Measurements from ENCODE around the gene HNRNPL. TPM values are rescaled to one million over a fixed set of nuclear protein-coding genes. Genes with fewer than 3 reads are reported as not detected.

Gene HNRNPL
- total and polyA plus RNA-seq, 9 of the 15 experiments (the other 6 are each of a cell fraction or from before 2014, with no cell fraction given): 39.5 to 610 (median 299) TPM

DNA sequence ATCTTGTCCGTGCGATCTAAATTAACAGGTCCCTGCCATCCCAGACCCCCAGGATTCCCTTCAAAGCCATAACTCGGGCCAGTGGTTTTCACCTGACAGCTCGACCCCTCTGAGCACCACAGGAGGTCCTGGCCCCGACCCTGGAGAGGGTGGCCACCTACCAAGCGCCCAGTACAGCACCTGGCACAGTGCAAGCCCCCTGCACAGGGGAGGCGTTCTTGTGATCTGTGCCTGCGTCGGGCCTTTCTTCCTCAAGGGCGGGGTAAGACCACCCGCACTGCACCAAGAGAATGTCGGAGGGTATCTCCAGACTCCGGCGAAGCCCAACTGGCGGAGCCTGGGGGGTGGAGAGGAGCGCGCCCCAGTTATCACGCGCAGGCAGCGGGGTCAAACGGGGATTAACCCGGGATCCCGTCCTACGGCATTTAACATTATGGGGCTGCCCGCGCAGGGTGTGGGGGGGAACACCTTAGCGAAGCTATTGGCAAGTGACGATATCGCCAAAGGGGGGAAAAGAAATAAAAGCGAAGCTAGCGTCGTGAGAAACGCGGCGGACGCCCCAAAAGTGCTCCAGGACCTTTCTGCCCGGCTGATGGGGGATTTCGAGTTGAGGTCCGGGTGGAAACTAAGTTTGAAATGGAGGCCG is 1.3 kb upstream of the HNRNPL start (continued):
- no peak for TF ChIP-seq CSDE1 (IDR thresholded peaks at IDR 0.05)
- 0 out of 2 replicates have a peak, but pooled peaks have one; percentile 42 for TF ChIP-seq ZNF766 (CRISPR knock-in tag; conservative IDR thresholded peaks at IDR 0.05)
- TF ChIP-seq HDAC1 (IDR thresholded peaks at IDR 0.05): 0 out of 4 replicates have a peak, but pooled peaks of 1 of the 2 experiments have one; percentile 20
- no peak for TF ChIP-seq GATAD2B (IDR thresholded peaks at IDR 0.05; ENCODE audit: borderline replicate concordance)
- no peak for TF ChIP-seq ETV6 (IDR thresholded peaks at IDR 0.05; ENCODE audit: borderline replicate concordance in 1 of 2, low read depth in 2 of 2, low read length in 1 of 2)
- TF ChIP-seq ETV6 (CRISPR knock-in tag; IDR thresholded peaks at IDR 0.05; ENCODE audit: borderline replicate concordance): peak; percentile 17; the same call in 1 of the 2 replicates

DNA sequence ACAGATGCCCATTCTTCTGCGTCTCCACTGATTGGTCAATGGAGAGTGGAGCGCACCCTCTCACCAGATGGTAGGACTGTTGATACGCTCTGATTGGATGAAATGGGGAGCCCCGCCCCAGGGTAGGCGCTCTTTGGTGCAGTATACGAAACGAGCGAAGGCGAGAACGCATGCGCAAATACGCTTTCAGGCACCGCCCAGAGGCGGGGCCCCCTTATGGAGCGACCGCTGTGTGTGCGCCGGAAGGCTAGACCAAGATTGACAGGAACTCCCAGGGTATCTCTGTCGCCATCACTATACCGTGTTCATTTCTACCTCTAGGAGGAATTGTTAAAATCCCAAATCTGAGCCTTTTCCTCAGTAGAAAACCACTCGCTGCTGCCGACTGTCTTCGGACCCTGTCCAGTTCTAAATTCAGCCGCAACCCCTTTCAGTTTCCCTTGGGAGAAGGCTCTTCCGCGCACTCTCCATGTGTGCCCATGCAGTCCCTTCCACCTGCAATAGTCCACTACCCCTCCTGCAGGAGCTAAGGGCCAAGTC is 720 bp upstream of the HNRNPL start:
- peak overlapping the region; percentile 80 for H3K4me3 ChIP-seq
- H3K4me1 ChIP-seq (replicated peaks in 1 of 2; ENCODE audit: control insufficient read depth in 2 of 2, insufficient read depth in 2 of 2, low read length in 2 of 2): peaks cover 16 to 46% of the 10 kb centered on the region in 2 experiments; a peak in 4 of 5 replicates
- H3K9ac ChIP-seq (ENCODE audit: insufficient read depth in 1 of 2, low read depth in 2 of 2, low read length in 2 of 2): peak overlapping the region; percentile 76 to 97
- in situ Hi-C loops (cut with MboI): no loop called here
- ChIA-PET CTCF (ENCODE audit: low intra/inter-chr PET ratio) (interaction anchor here (1.0 kb wide), 1 partner anchor 80 kb away, joined by 3 read pairs; the partner anchor contains the start of genes MRPS12 and SARS2), POLR2A (interaction anchor here (0.7 to 6.0 kb wide), 4 partner anchors 10 to 338 kb away, joined by 3 to 58 read pairs (median 4); no protein-coding TSS in a partner anchor)
- no peaks in the 10 kb centered on the region for H3K9me1 ChIP-seq (ENCODE audit: control insufficient read depth, insufficient read depth, low read length)
- H3K4me2 ChIP-seq (ENCODE audit: insufficient read depth, low read length): peak overlapping the region; percentile 89
- H3K9me3 ChIP-seq (replicated peaks; ENCODE audit: control insufficient read depth, insufficient read depth, low read depth, low read length): no peaks in the 10 kb centered on the region
- intact Hi-C loops (cut with micrococcal nuclease): loop anchor here (1.0 to 2.0 kb wide), 3 partner anchors 31 to 80 kb away; partner anchors contain the start of genes MRPS12 and SARS2
- peak; percentile 100 for FAIRE-seq
- peak overlapping the region; percentile 99 for H3K27ac ChIP-seq (ENCODE audit: extremely low read depth, low read depth, low read length)
- BruUV-seq (replicated peaks): no TSS peak
- no peaks in the 10 kb centered on the region for H3K27me3 ChIP-seq (ENCODE audit: control insufficient read depth in 2 of 2, insufficient read depth in 2 of 2, low read length in 2 of 2)
- peak; percentile 88 for ATAC-seq
- WGBS (ENCODE audit: insufficient coverage, low coverage, missing lambda C conversion rate): under 1% methylated on average over 26 of the region's 26 CpGs
- H3K36me3 ChIP-seq (ENCODE audit: control insufficient read depth, insufficient read depth, low read length): peaks cover 35% of the 10 kb centered on the region
- peaks cover 5% of the 10 kb centered on the region for H4K20me1 ChIP-seq (replicated peaks; ENCODE audit: control insufficient read depth, insufficient read depth, low read length)
- H3K79me2 ChIP-seq (ENCODE audit: control insufficient read depth, insufficient read depth, low read length): peaks cover 53% of the 10 kb centered on the region
- peak; percentile 92 to 100 (median 96) for DNase-seq (ENCODE audit: extremely low read depth in 1 of 4, low spot score in 3 of 4)
- H2AFZ ChIP-seq (ENCODE audit: low read depth, low read length): peak overlapping the region; percentile 48
- TF ChIP-seq MECOM (CRISPR knock-in tag; IDR thresholded peaks at IDR 0.05): no peak
- no peak for TF ChIP-seq CEBPB (tag; IDR thresholded peaks at IDR 0.05)
- TF ChIP-seq RCOR1 (IDR thresholded peaks at IDR 0.05; ENCODE audit: borderline replicate concordance in 1 of 2, low read depth in 2 of 2, low read length in 2 of 2): no peak; a peak in 1 of 4 replicates
- TF ChIP-seq PTTG1 (tag; IDR thresholded peaks at IDR 0.05; ENCODE audit: low read depth): no peak
- TF ChIP-seq ZC3H11A (IDR thresholded peaks at IDR 0.05; ENCODE audit: low read depth, low read length): no peak
- TF ChIP-seq ZNF133 (CRISPR knock-in tag; IDR thresholded peaks at IDR 0.05): no peak
- no peak for TF ChIP-seq TEAD1 (CRISPR knock-in tag; IDR thresholded peaks at IDR 0.05)
- TF ChIP-seq ZNF24 (IDR thresholded peaks at IDR 0.05): no peak
- no peak for TF ChIP-seq NFYB (IDR thresholded peaks at IDR 0.05; ENCODE audit: extremely low read depth, insufficient read length)
- TF ChIP-seq FOXJ2 (tag; IDR thresholded peaks at IDR 0.05): no peak
- TF ChIP-seq, protein P1, sequence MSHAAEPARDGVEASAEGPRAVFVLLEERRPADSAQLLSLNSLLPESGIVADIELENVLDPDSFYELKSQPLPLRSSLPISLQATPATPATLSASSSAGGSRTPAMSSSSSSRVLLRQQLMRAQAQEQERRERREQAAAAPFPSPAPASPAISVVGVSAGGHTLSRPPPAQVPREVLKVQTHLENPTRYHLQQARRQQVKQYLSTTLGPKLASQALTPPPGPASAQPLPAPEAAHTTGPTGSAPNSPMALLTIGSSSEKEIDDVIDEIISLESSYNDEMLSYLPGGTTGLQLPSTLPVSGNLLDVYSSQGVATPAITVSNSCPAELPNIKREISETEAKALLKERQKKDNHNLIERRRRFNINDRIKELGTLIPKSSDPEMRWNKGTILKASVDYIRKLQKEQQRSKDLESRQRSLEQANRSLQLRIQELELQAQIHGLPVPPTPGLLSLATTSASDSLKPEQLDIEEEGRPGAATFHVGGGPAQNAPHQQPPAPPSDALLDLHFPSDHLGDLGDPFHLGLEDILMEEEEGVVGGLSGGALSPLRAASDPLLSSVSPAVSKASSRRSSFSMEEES (CRISPR knock-in tag; IDR thresholded peaks at IDR 0.05): no peak
- TF ChIP-seq CBFA2T2 (conservative IDR thresholded peaks at IDR 0.05): no peak
- TF ChIP-seq ZC3H8 (IDR thresholded peaks at IDR 0.05): no peak
- TF ChIP-seq HNRNPL (IDR thresholded peaks at IDR 0.05; ENCODE audit: low read depth, low read length): no peak
- no peak for TF ChIP-seq SLC30A9 (CRISPR knock-in tag; IDR thresholded peaks at IDR 0.05)
- no peak for TF ChIP-seq ZBTB17 (CRISPR knock-in tag; IDR thresholded peaks at IDR 0.05)
